SJCRH30 (cell line): ENCODE data around the gene ATP5MC3. TPM values are rescaled to one million over a fixed set of nuclear protein-coding genes. Genes with fewer than 3 reads are reported as not detected.
A peak's percentile ranks its signal among the peaks of the same experiment; 100 is the strongest.
"Not testable (repeated sequence)": the region's sequence is repeated elsewhere in the genome, so short reads cannot be mapped to it uniquely, and the experiment has no call there.

Source experiments
- DNase-seq, 2 experiments: peaks; one replicate each; pipeline ENCODE4 v3.0.0-alpha.2; 2015 to 2020
- H3K27ac ChIP-seq: fragments of 250-450 bp; sonication (Bioruptor Pico); 2 replicates; pipeline ENCODE4 v1.5.1; 2020; ENCODE audit warnings: mild to moderate bottlenecking, moderate library complexity
- H3K27me3 ChIP-seq: fragments of 250-450 bp; sonication (Bioruptor Pico); 2 replicates; pipeline ENCODE4 v1.5.1; 2020; ENCODE audit warnings: mild to moderate bottlenecking, moderate library complexity
- H3K36me3 ChIP-seq: fragments of 250-450 bp; sonication (Bioruptor Pico); 2 replicates; pipeline ENCODE4 v1.5.1; 2020; ENCODE audit warnings: mild to moderate bottlenecking, moderate library complexity
- H3K4me1 ChIP-seq: fragments of 250-450 bp; sonication (Bioruptor Pico); 2 replicates; pipeline ENCODE4 v1.5.1; 2020; ENCODE audit warnings: mild to moderate bottlenecking, moderate library complexity
- H3K4me3 ChIP-seq: fragments of 250-450 bp; sonication (Bioruptor Pico); 2 replicates; pipeline ENCODE4 v1.5.1; 2020; ENCODE audit warnings: mild to moderate bottlenecking, moderate library complexity
- H3K9me3 ChIP-seq: fragments of 250-450 bp; sonication (Bioruptor Pico); replicated peaks from 2 replicates; pipeline ENCODE4 v1.5.1; 2020; ENCODE audit warnings: mild to moderate bottlenecking, moderate library complexity
- total RNA-seq: library from RNA; depleted of rRNA; stranded (reverse); fragments of >200 nt; shearing (Covaris generic); gene quantifications from 2 replicates; pipeline ENCODE4 v1.2.3, GENCODE V29; 2014; rRNA removed

Gene ATP5MC3
- 330 and 335 TPM in 2 replicates for total RNA-seq

DNA sequence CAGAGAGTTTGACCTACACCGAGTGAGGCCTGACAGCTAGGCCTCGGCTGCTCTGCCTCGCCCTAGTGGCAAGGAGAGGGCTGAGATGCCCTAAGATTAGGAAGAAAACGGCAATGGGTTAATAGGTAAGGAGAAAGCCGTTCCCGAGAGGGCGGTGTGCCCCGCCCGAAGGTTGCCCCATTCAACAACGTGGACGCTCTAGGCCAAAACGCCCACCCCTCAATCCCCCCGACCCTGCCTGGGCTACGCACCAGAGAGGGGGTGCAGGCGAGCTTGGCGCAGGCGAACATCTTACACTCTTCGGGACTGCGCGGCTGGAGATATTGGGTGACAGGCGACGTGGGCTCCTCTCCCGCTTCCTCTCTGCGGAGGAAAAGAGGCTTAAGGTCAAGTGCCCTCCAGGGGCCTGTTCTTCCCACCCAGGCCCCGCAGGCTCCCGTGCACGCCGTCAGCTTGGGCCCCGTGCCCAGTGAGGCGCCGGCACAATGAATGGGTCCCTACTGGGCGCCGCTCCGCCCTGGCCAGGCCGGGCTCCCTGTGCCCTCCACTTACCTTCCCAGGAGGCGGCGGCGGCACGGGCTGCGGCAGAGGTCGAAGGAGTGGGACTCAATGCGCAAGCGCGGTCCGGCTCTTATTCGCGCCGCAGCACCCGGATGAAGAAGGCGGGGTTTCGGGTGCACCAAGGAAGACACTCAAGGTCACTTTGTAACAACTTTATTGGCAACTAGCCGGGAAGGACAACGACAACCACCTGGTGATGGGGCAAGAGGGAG is at the start of gene ATP5MC3:
TSS of gene ATP5MC3 (minus strand) at position 607 of the 773 bp plus-strand sequence. CDS start at position 290, 317 bp downstream.
- Histone ChIP-seq H3K4me1 (0 out of 2 replicates have a peak, but pooled peaks cover 7% of the 10 kb centered on the region), H3K36me3 (peaks cover 36% of the 10 kb centered on the region), H3K4me3 (peak within 1 kb of the TSS; percentile 83), H3K9me3 (no peaks in the 10 kb centered on the region), H3K27me3 (no peaks in the 10 kb centered on the region), H3K27ac (peak within 1 kb of the TSS; percentile 59)
- DNase-seq, result peak; percentile 95 to 97

GRCh38 chr2:175228601-175229000 is 47.1 kb upstream of the ATP5MC3 start:
- H3K9me3 ChIP-seq, DNase-seq, H3K36me3 ChIP-seq, H3K4me3 ChIP-seq, H3K27ac ChIP-seq, H3K27me3 ChIP-seq, H3K4me1 ChIP-seq: not testable (repeated sequence)

DNA sequence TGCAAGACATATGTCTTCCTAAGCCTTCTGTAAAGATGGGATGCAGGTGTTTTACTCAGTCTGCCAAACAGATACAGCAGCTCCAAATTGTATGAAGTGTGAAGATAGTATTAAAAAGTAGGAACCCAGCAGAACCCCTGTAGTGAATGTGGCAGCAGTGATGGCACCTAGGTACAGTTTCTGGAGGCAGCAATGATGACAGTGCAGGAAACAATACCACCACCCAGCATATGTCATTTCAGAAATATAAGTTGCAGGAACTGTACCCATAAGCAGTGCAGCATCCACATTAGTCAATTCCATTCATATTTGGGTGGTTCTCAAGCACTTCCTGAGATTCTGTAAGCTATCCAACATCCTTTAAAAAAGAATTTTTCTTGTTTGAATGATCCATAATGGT is 46.7 kb upstream of the ATP5MC3 start:
- Histone ChIP-seq H3K27me3 (no peaks in the 10 kb centered on the region), H3K9me3 (no peaks in the 10 kb centered on the region), H3K36me3 (no peaks in the 10 kb centered on the region), H3K4me1 (peaks cover 2% of the 10 kb centered on the region), H3K4me3 (no peak overlapping the region), H3K27ac (no peak overlapping the region)
- DNase-seq, result no peak

DNA sequence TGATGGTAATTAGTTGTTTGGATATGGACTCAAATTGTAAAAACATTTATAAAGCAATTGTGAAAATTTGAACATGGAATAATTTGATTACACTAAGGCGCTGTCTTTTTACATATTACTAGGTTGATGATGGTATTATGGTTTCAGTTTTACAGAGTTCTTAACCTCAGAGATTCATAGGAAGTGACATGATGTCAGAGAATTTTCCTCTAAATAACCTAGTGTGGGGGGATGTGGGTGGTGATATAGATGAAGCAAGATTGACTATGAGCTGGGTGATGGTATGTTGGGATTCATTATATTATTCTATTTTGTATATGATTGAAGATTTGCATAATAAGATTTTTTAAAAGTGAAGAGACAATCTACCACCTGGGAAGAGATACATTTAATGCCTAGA is 45.9 kb upstream of the ATP5MC3 start:
- no peak for DNase-seq
- no peaks in the 10 kb centered on the region for H3K27me3 ChIP-seq
- H3K9me3 ChIP-seq, result no peaks in the 10 kb centered on the region
- no peak overlapping the region for H3K27ac ChIP-seq
- H3K4me3 ChIP-seq, result no peak overlapping the region
- H3K4me1 ChIP-seq, result no peaks in the 10 kb centered on the region
- no peaks in the 10 kb centered on the region for H3K36me3 ChIP-seq

- H3K36me3 ChIP-seq, result no peaks in the 10 kb centered on the region
- no peaks in the 10 kb centered on the region for H3K27me3 ChIP-seq
- H3K4me3 ChIP-seq, result no peak overlapping the region
- no peak overlapping the region for H3K27ac ChIP-seq
- no peaks in the 10 kb centered on the region for H3K9me3 ChIP-seq
- no peaks in the 10 kb centered on the region for H3K4me1 ChIP-seq
- no peak for DNase-seq
Measured at GRCh38 chr2:175220075-175220474, 38.6 kb upstream of the ATP5MC3 start.

DNA sequence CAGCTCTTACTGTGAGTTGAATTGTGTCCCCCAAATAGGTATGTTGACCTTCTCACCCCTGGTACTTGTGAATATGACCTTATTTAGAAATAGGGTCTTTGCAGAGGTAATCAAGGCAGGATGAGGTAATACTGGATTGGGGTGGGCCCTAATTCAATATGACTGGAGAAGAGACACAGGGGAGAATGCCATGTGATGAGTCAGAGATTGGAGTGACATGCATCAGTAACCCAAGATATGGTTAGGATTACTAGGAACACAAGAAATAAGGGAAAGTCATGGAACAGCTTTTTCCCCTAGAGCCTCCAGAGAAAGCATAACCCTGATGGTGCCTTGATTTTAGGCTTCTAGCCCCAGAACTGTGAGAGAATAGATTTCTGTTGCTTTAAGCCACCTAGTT is 37.0 kb upstream of the ATP5MC3 start:
- no peak for DNase-seq
- Histone ChIP-seq H3K27ac (no peak overlapping the region), H3K36me3 (no peaks in the 10 kb centered on the region), H3K4me1 (no peaks in the 10 kb centered on the region), H3K4me3 (no peak overlapping the region), H3K9me3 (no peaks in the 10 kb centered on the region), H3K27me3 (no peaks in the 10 kb centered on the region)

DNA sequence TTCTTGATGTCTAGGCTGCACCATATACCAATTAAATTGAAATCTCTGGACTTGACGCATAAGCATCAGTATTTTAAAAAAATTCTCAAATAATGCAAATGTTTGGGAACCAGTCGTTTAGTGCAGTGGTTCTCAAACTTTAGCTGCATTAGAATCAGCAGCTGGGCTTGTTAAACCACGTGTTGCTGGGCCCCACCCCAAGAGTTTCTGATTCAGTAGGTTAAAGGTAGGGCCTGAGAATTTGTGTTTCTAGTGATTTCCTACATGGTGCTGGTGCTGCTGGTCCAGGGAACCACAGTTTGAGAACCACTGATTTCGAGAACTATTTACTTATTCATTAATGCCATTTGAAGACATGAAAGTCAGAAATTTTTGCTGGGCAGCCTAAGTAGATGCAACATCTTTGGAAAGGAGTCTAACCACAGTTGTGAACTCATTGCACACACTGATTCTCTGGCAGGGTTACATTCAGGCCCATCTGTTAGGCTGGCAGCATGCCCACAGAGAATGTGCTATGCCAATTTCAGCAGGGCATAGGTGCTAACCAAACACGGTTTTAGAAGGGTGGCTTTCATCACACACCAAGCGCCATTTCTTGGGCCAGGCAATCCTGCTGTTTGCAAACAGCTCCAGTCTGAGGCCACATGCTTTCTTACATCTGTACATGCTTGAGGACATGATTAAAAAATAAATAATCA is 26.4 kb upstream of the ATP5MC3 start:
- H3K36me3 ChIP-seq, result no peaks in the 10 kb centered on the region
- no peaks in the 10 kb centered on the region for H3K9me3 ChIP-seq
- no peaks in the 10 kb centered on the region; the same call in 1 of the 2 replicates for H3K27me3 ChIP-seq
- no peak overlapping the region for H3K27ac ChIP-seq
- no peaks in the 10 kb centered on the region for H3K4me1 ChIP-seq
- DNase-seq, result peak in 1 of 2 experiments; percentile 19
- no peak overlapping the region for H3K4me3 ChIP-seq

DNA sequence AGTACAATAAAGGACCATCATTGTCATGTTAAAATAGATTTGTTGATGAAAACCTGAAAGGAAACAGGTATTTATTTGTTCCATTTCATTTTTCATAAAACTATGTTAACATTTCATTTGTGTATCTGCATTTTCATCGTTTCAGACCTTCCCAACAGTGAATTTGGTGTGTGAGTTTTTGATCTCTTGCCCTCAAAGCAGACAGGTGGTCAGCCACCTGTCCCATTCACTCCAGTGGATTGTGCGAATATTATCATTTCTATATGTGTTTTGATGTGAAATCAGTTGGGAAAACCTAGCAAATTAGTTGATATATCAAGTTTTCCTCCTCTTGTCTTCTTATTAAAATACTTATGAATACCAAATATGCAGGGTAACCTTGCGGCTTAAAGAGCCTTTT is 25.4 kb upstream of the ATP5MC3 start:
- Histone ChIP-seq H3K27ac (no peak overlapping the region), H3K4me3 (no peak overlapping the region), H3K27me3 (no peaks in the 10 kb centered on the region; the same call in 1 of the 2 replicates), H3K4me1 (no peaks in the 10 kb centered on the region), H3K9me3 (no peaks in the 10 kb centered on the region), H3K36me3 (no peaks in the 10 kb centered on the region)
- DNase-seq, result peak in 1 of 2 experiments; percentile 20

- no peaks in the 10 kb centered on the region for H3K36me3 ChIP-seq
- H3K27me3 ChIP-seq, result no peaks in the 10 kb centered on the region
- no peak overlapping the region for H3K27ac ChIP-seq
- H3K4me1 ChIP-seq, result no peaks in the 10 kb centered on the region
- no peak for DNase-seq
- no peak overlapping the region for H3K4me3 ChIP-seq
- H3K9me3 ChIP-seq, result no peaks in the 10 kb centered on the region
Measured at GRCh38 chr2:175205523-175205922, 24.0 kb upstream of the ATP5MC3 start.

- no peak overlapping the region for H3K27ac ChIP-seq
- DNase-seq, result peak; percentile 69 to 81
- no peak overlapping the region for H3K4me3 ChIP-seq
- H3K27me3 ChIP-seq, result no peaks in the 10 kb centered on the region
- H3K4me1 ChIP-seq, result no peaks in the 10 kb centered on the region
- H3K36me3 ChIP-seq, result no peaks in the 10 kb centered on the region
- H3K9me3 ChIP-seq, result no peaks in the 10 kb centered on the region
Measured at GRCh38 chr2:175203621-175204496, 22.3 kb upstream of the ATP5MC3 start.

DNA sequence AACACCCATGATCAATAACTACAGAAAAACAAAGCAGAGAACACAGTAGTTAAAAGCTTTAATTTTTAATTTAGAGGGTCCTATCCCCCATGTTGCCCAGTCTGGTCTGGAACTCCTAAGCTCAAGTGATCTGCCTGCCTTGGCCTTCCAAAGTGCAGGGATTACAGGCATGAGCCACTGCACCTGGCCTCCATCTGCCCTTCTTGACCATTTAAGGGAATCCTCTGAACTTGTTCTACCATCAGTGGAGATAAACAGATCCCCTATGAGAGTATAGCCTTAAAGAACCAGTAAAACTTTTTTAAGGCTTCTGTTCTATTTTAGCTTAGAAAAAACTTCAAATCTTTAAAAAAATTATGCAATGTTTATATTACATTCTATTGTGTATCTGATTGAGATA is 13.5 kb upstream of the ATP5MC3 start:
- H3K27me3 ChIP-seq, result no peaks in the 10 kb centered on the region
- DNase-seq, result no peak

GRCh38 chr2:175188761-175189160 is 7.3 kb upstream of the ATP5MC3 start:
- Histone ChIP-seq H3K4me1 (no peaks in the 10 kb centered on the region), H3K27me3 (no peaks in the 10 kb centered on the region), H3K27ac (no peak overlapping the region), H3K36me3 (no peaks in the 10 kb centered on the region), H3K9me3 (no peaks in the 10 kb centered on the region), H3K4me3 (no peak overlapping the region)
- DNase-seq, result no peak

More for the DNA sequence above, 13.5 kb upstream of the ATP5MC3 start:
- no peaks in the 10 kb centered on the region for H3K9me3 ChIP-seq
- no peaks in the 10 kb centered on the region for H3K4me1 ChIP-seq
- H3K27ac ChIP-seq, result no peak overlapping the region
- no peaks in the 10 kb centered on the region for H3K36me3 ChIP-seq
- no peak overlapping the region for H3K4me3 ChIP-seq

GRCh38 chr2:175187378-175187777 is 5.9 kb upstream of the ATP5MC3 start:
- no peaks in the 10 kb centered on the region for H3K4me1 ChIP-seq
- no peaks in the 10 kb centered on the region for H3K27me3 ChIP-seq
- no peaks in the 10 kb centered on the region for H3K9me3 ChIP-seq
- H3K27ac ChIP-seq, result no peak overlapping the region
- H3K4me3 ChIP-seq, result no peak overlapping the region
- DNase-seq, result peak in 1 of 2 experiments; percentile 34
- H3K36me3 ChIP-seq, result no peaks in the 10 kb centered on the region

DNA sequence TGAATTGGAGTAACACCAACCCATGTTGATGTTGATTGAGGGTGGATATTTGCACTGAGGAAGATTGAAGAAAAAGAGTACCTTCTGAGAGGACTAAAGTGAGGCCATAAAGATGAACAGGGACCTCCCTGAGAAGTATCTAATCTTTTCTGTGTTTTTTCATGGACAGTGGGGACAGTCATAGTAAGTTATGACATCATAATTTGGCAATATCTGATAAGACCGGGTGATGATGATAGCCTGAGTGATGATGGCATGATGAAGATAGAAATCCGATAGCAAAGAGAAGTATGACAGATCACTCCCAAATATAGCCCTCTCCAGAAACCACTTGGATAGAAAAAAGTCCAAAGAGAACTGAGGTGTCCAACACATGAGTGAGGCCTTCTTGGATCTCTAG is 2.2 kb upstream of the ATP5MC3 start:
- H3K4me1 ChIP-seq, result 0 out of 2 replicates have a peak, but pooled peaks cover 4% of the 10 kb centered on the region
- H3K4me3 ChIP-seq, result no peak overlapping the region
- H3K9me3 ChIP-seq, result no peaks in the 10 kb centered on the region
- DNase-seq, result no peak
- H3K27me3 ChIP-seq, result no peaks in the 10 kb centered on the region
- H3K27ac ChIP-seq, result no peak overlapping the region
- peaks cover 16% of the 10 kb centered on the region for H3K36me3 ChIP-seq
